ENCODE data around the gene DACT1.
A peak's percentile ranks its signal among the peaks of the same experiment; 100 is the strongest.
"Not testable (repeated sequence)": the region's sequence is repeated elsewhere in the genome, so short reads cannot be mapped to it uniquely, and the experiment has no call there.

Gene DACT1, protein sequence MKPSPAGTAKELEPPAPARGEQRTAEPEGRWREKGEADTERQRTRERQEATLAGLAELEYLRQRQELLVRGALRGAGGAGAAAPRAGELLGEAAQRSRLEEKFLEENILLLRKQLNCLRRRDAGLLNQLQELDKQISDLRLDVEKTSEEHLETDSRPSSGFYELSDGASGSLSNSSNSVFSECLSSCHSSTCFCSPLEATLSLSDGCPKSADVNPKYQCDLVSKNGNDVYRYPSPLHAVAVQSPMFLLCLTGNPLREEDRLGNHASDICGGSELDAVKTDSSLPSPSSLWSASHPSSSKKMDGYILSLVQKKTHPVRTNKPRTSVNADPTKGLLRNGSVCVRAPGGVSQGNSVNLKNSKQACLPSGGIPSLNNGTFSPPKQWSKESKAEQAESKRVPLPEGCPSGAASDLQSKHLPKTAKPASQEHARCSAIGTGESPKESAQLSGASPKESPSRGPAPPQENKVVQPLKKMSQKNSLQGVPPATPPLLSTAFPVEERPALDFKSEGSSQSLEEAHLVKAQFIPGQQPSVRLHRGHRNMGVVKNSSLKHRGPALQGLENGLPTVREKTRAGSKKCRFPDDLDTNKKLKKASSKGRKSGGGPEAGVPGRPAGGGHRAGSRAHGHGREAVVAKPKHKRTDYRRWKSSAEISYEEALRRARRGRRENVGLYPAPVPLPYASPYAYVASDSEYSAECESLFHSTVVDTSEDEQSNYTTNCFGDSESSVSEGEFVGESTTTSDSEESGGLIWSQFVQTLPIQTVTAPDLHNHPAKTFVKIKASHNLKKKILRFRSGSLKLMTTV

DNA sequence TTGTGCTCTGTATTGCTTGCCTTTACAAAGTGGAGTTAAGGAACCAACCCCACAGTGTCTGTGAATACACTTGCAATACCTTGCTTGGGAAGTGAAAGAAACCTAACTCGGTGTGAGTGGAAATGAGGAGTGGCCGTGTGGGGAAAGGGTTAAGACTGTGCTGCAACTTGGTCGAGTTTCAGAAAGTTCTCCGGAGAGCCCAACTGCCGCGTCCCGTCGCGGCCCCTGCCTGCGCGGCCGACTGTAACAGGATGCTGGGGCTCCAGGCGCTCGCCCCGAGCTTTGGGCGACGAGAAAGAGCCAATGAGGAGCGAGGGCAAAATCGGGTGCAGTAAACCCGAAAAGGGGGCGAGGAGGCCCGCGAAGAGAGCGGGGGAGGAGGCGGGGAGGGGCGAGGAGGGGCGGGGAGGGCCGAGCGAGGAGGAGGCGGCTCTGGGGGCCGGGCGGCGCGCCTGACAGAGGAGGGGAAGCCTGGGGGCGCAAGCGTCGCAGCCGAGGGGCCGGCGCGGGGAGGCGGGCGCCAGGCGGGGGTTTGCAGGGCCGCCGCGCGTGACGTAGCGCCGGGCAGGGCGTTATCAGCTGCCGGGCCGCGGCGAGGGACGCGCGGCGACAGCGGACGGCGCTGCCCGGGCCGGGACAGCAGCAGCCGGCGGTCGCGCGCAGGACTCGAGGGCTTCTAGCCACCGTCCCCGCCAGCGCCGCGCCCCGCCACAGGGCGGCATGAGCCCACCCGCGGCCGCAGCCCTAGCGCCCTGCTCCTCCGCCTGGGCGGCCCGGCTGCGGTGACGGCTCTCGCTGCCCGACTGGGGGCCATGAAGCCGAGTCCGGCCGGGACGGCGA, at the start of gene DACT1:
TSS of gene DACT1 (plus strand) at position 572 of the 840 bp plus-strand sequence. CDS start at position 813, 241 bp downstream.
- Mint-ChIP-seq H3K9me3 (no peaks in the 10 kb centered on the region), H3K27me3 (peaks cover 25% of the 10 kb centered on the region), H3K4me3 (peak within 1 kb of the TSS; percentile 92), H3K27ac (peak within 1 kb of the TSS; percentile 92), H3K36me3 (peaks cover 27% of the 10 kb centered on the region), H3K4me1 (peaks cover 57% of the 10 kb centered on the region)
- CTCF ChIA-PET: interaction anchor here (0.8 to 4.9 kb wide), 2 partner anchors 11 to 137 kb away, joined by 3 to 31 read pairs; no protein-coding TSS in a partner anchor
- peak; percentile 84 for DNase-seq

DNA sequence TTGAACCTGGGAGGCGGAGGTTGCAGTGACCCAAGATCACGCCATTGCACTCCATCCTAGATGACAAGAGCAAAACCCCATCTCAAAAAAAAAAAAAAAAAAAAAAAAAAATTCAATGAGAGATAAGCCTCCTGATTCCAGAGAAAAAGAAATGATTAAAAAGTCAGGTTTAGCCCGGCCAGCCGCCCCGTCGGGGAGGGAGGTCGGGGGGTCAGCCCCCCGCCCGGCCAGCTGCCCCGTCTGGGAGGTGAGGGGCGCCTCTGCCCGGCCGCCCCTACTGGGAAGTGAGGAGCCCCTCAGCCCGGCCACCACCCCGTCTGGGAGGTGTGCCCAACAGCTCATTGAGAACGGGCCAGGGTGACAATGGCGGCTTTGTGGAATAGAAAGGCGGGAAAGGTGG, 49.4 kb upstream of the DACT1 start:
- H3K9me3 Mint-ChIP-seq, H3K27me3 Mint-ChIP-seq, DNase-seq, H3K4me1 Mint-ChIP-seq, CTCF ChIA-PET, H3K36me3 Mint-ChIP-seq, H3K4me3 Mint-ChIP-seq, H3K27ac Mint-ChIP-seq: not testable (repeated sequence)

DNA sequence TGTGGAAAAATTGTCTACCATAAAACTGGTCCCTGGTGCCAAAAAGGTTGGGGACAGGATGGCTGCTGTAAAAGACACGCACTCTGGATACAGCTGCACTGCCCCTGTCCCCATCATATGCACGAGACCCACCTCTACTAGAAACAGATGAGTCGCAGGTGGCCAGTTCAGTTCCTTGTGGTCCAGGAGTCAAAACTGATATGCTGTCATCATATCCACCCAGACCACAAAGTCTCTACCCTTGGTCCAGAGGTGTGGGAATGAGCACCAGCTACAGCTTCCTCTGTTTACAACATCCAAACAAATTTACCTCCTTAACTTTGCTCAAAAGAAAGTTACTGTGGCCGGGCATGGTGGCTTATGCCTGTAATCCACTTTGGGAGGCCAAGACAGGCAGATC, 43.8 kb upstream of the DACT1 start:
- H3K27me3 Mint-ChIP-seq: no peaks in the 10 kb centered on the region
- CTCF ChIA-PET: no interaction called here
- no peak for DNase-seq
- no peak overlapping the region for H3K27ac Mint-ChIP-seq
- H3K36me3 Mint-ChIP-seq: peaks cover 4% of the 10 kb centered on the region
- H3K4me3 Mint-ChIP-seq: no peak overlapping the region
- peaks cover 2% of the 10 kb centered on the region for H3K9me3 Mint-ChIP-seq
- peaks cover 37% of the 10 kb centered on the region for H3K4me1 Mint-ChIP-seq

DNA sequence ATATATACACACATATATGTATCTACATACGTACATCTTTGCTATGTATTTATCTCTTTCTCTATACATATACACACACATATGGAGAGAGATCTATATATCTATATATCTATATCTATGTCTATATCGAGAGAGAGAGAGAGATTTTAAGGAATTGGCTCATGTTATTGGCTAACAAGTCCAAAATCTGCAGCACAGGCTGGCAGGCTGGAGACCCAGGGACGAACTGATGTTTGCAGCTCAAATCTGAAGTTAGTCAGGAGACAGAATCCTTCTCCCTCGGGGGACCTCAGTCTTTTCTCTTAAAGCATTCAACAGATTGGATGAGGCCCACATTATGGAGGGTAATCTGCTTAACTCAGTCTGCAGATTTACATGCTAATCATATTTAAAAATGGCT, 40.7 kb upstream of the DACT1 start:
- Mint-ChIP-seq H3K9me3 (no peaks in the 10 kb centered on the region), H3K4me1 (peaks cover 48% of the 10 kb centered on the region), H3K4me3 (no peak overlapping the region), H3K27ac (no peak overlapping the region), H3K36me3 (peaks cover 4% of the 10 kb centered on the region), H3K27me3 (peaks cover 9% of the 10 kb centered on the region)
- CTCF ChIA-PET: interaction anchor here (2.3 kb wide), 1 partner anchor 96 kb away, joined by 5 read pairs; no protein-coding TSS in a partner anchor
- no peak for DNase-seq

DNA sequence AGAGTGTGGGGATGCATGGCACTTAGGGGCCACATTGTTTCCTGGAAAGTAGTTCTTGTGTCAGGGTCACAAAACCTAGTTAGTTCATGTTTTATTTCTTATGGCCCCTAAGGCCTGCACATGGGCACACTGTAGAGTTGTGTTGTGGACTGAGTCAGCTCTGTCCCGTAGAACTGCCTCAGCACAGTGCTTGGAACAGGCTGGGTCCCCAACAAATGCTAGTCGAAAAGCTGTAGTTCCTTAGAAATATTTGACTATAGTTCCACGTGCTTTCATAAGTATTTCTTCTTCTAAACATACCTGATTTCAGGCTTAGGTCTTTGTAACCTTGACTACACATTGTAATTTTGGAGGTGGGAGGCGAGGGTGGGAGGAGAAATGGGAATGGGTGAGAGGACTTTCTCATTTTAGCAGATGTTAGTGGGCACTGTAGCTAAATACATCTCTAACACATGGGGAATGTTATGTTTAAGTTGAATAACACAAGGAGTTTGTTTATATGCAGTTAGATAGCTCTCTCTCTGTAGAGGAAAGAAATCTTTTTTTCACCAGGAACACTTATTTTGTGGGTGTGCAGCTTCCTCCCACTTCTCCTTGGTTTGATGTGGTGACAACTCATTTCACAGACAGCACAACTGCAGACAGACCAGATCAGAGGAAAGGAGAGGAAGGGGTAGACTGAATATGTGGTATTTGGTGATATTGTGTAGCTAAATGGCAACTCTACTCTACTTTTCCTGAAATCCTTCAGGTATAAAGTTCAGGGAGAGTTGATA, 39.5 kb upstream of the DACT1 start:
- Mint-ChIP-seq H3K36me3 (peaks cover 4% of the 10 kb centered on the region), H3K27ac (peak overlapping the region; percentile 82), H3K9me3 (no peaks in the 10 kb centered on the region), H3K4me1 (peaks cover 48% of the 10 kb centered on the region), H3K27me3 (peaks cover 14% of the 10 kb centered on the region), H3K4me3 (no peak overlapping the region)
- CTCF ChIA-PET: interaction anchor here (1.3 to 2.3 kb wide), 2 partner anchors 28 to 97 kb away, joined by 5 read pairs; no protein-coding TSS in a partner anchor
- DNase-seq: peak; percentile 29

DNA sequence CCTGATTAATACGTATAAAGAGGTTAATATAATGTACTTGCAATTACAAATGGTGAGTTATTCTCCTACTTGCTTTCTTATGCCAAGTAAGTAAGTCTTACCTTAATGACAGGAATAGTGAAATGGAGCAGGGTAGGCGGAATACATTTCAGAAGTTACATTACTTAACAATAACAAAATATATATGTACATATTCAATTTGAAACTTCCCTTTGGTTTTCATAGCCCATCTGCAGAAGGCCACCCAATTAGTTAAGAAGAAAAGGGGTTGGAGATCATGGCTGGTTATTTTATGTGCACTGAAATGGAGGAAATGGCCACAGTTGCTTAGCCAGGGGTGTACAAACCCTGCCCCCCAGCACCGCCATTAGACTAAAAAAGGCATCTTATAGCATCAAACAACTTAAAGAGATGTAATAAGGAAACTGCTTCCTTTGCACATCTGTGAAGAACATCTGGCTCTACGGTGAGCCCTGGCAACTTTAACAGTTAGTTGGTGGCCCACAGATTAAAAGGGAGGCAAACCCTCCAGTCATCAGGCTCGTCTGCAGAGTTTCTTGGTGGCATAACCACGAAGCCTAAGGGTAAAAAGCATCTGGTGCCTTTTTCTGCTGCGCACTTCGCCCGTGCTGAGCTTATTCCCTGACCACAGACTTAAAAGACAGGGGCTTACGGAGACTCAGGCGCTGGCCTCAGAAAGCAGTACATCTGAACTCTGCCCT, 38.8 kb upstream of the DACT1 start:
- Mint-ChIP-seq H3K36me3 (peaks cover 4% of the 10 kb centered on the region), H3K4me1 (peaks cover 48% of the 10 kb centered on the region), H3K4me3 (no peak overlapping the region), H3K27me3 (peaks cover 14% of the 10 kb centered on the region), H3K9me3 (no peaks in the 10 kb centered on the region), H3K27ac (peak overlapping the region; percentile 64)
- CTCF ChIA-PET: interaction anchor here (1.3 to 2.3 kb wide), 2 partner anchors 29 to 98 kb away, joined by 5 read pairs; no protein-coding TSS in a partner anchor
- DNase-seq: no peak

DNA sequence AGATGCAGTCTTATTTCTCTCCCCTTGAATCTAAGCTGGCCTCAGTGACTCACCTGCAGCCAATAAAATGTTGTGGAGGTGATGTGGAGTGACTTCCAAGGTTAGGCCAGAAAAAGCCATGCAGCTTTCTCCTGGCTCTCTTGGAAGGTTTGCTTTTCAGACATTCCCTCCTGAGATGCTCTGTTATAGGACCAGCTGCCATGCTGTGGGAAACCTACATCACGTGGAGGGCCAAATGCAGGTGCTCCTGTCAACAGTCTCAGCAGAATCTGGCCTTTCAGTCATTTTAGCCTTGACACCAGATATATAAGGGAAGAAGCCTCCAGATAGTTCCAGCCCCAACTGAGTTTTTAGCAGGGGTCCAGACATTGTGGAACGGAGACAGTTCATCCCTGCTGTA, 38.1 kb upstream of the DACT1 start:
- H3K27me3 Mint-ChIP-seq: peaks cover 14% of the 10 kb centered on the region
- no peak overlapping the region for H3K4me3 Mint-ChIP-seq
- peaks cover 48% of the 10 kb centered on the region for H3K4me1 Mint-ChIP-seq
- no peaks in the 10 kb centered on the region for H3K9me3 Mint-ChIP-seq
- CTCF ChIA-PET: no interaction called here
- peaks cover 4% of the 10 kb centered on the region for H3K36me3 Mint-ChIP-seq
- H3K27ac Mint-ChIP-seq: no peak overlapping the region
- no peak for DNase-seq

DNA sequence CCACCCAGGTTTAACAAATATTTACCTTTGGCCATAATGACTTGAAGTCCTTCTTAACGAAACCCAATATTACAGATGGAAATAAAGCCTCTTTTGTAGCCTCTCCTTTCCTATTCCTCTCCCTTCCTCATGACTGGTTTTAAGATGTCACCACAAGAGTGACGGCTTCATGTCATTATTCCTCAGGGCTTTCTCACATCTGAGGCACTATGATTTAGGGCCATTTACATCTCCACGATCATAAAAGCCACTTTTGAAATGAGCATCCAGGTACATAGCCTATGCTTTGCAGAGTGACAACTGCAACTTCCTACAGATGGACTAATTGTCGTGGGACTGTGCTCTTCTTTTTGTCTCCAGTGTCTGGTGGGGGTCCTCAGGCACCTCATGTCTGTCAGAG, 32.3 kb upstream of the DACT1 start:
- no peaks in the 10 kb centered on the region for H3K4me1 Mint-ChIP-seq
- H3K27ac Mint-ChIP-seq: no peak overlapping the region
- no peaks in the 10 kb centered on the region for H3K36me3 Mint-ChIP-seq
- H3K9me3 Mint-ChIP-seq: no peaks in the 10 kb centered on the region
- CTCF ChIA-PET: no interaction called here
- H3K4me3 Mint-ChIP-seq: no peak overlapping the region
- DNase-seq: no peak
- peaks cover 24% of the 10 kb centered on the region for H3K27me3 Mint-ChIP-seq

DNA sequence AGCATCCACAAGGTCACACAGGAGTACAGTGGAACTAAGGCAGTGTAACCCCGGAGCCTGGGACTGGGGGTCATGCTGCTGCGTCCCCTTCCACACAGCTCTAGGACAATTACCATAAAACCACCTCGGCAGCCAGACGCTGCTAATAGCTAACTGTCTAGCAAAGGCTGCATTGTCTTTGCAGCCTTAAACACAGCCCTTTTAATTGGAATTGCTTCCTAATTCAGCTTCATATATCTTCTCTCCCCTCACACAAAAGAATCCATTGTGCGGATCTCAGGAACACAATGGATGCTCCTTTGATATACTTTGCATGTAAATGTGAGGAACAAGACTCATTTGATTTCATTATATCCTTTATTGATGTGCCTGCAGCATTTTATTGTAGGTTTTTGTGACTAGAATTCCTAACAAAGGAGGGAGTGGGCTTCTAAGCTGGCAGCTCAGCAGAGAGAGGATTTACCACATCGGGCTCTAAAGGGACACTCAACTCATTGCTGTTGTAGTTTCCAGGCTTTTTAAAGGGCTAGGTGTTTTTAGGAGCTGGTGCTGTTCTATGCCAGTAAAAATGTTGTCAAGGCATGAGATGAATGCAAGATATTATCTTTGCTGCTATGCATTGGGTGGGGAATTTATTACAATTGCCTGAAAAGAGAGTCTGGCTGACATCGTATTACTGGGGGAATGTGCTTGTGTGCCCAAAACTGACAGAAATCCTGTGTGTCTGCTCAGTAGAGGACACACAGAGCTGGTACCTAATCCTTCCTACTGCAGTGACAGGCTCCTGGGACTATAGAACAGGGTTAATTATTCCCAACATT, 30.4 kb upstream of the DACT1 start:
- H3K27me3 Mint-ChIP-seq: peaks cover 12% of the 10 kb centered on the region
- no peak overlapping the region for H3K4me3 Mint-ChIP-seq
- H3K36me3 Mint-ChIP-seq: no peaks in the 10 kb centered on the region
- CTCF ChIA-PET: no interaction called here
- no peak for DNase-seq
- H3K4me1 Mint-ChIP-seq: no peaks in the 10 kb centered on the region
- no peaks in the 10 kb centered on the region for H3K9me3 Mint-ChIP-seq
- no peak overlapping the region for H3K27ac Mint-ChIP-seq

DNA sequence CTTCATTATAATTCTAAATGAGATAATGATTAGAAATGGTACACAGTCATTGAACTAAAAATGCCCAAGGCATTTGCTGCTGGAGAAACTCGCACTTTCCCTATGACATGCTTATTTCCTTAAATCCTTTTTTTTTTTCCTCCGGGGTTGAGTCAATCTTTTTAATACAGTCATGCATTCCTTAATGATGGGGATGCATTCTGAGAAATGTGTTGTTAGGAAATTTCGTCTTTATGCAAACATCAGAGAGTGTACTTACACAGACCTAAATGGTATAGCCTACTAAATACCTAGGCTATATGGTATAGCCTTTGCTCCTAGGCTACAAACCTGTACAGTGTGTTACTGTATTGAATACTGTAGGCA, 29.8 kb upstream of the DACT1 start:
- CTCF ChIA-PET: no interaction called here
- H3K27ac Mint-ChIP-seq: no peak overlapping the region
- no peak for DNase-seq

DNA sequence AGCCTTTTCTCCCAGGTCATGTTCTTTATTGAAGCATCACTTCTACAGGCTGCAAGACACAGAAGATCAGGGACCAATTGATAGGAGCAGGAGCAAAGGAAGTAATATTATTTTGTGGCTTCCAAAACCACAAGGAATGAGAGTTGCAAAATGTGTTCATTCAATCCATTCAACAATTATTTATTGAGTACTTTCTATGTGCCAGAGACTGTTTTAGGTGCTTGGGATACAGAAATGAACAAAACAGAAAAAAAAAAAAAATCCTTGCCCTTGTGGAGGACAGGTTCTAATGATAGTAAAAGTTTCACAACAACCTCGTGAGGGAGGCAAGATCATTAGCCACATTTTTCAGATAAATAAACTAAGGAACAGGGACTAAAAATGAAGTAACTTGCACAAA, 20.1 kb upstream of the DACT1 start:
- DNase-seq: no peak
- Mint-ChIP-seq H3K4me3 (no peak overlapping the region), H3K27me3 (peaks cover 13% of the 10 kb centered on the region), H3K9me3 (no peaks in the 10 kb centered on the region), H3K4me1 (peaks cover 9% of the 10 kb centered on the region), H3K27ac (no peak overlapping the region), H3K36me3 (no peaks in the 10 kb centered on the region)
- CTCF ChIA-PET: no interaction called here

More for the DNA sequence above, 29.8 kb upstream of the DACT1 start:
- Mint-ChIP-seq H3K9me3 (no peaks in the 10 kb centered on the region), H3K36me3 (no peaks in the 10 kb centered on the region), H3K4me1 (no peaks in the 10 kb centered on the region), H3K4me3 (no peak overlapping the region), H3K27me3 (peaks cover 11% of the 10 kb centered on the region)

DNA sequence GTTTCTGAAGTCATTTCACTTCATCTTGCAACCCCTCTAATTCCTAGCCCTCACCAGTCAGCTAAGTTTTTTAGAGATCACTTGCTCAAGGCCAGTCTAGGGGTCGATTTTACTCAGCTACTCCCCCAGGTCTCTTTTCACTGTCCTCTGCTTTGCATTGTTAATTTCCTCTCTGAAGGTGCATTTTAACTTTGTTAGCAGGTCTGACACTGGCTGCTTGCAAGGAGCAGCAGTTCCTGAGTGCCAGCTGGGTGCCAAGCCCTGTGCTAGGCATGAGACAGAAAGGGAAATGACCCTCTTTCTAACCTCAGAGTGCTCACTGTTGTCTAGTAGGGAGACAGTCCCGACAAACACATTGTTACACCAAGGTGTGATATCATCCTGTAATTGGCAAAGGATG, 17.8 kb upstream of the DACT1 start:
- no peak for DNase-seq
- CTCF ChIA-PET: no interaction called here
- Mint-ChIP-seq H3K9me3 (no peaks in the 10 kb centered on the region), H3K36me3 (no peaks in the 10 kb centered on the region), H3K27ac (no peak overlapping the region), H3K4me1 (peaks cover 12% of the 10 kb centered on the region), H3K27me3 (peaks cover 9% of the 10 kb centered on the region), H3K4me3 (no peak overlapping the region)

All from activated naive CD4-positive, alpha-beta T cell treated with anti-CD3 and anti-CD28 coated beads, Interleukin-2, amount 10 ng/mL, durations not matched to agents 7 days and 5 days (primary cell).